Breast epithelium (tissue), 4 donors: ENCODE data around the gene MCOLN1. TPM values are rescaled to one million over a fixed set of nuclear protein-coding genes. Genes with fewer than 3 reads are reported as not detected.

Experiments used
- DNase-seq, 2 donors: peaks; one replicate each; pipeline ENCODE4 v3.0.0-alpha.2; 2019; ENCODE audit warnings: low spot score in 2 of 2
- H3K27ac ChIP-seq, 2 donors: fragments of 200-600 bp; sonication (generic) in 1 of 2; one replicate each; pipeline ENCODE4 v1.5.1; 2016 to 2019; ENCODE audit warnings: mild to moderate bottlenecking in 1 of 2
- H3K27me3 ChIP-seq, 2 donors: fragments of 200-600 bp; sonication (generic) in 1 of 2; one replicate each; pipeline versions ENCODE4 v1.5.1 to v1.6.0; 2017 to 2019; ENCODE audit warnings: control low read depth in 1 of 2, mild to moderate bottlenecking in 1 of 2
- H3K36me3 ChIP-seq: fragments of 200-600 bp; one replicate; pipeline ENCODE4 v1.5.1; 2019
- H3K4me1 ChIP-seq, 2 donors: fragments of 200-600 bp; sonication (generic); one replicate each; pipeline ENCODE4 v1.5.1; 2016 to 2019; ENCODE audit warnings: control low read depth in 1 of 2
- H3K4me3 ChIP-seq, 3 donors: fragments of 200-600 bp; sonication (generic); 1 replicate in 2 of 3; 2 replicates in 1 of 3; pipeline ENCODE4 v1.5.1; 2016 to 2019; ENCODE audit warnings: mild to moderate bottlenecking in 3 of 3, moderate library complexity in 2 of 3
- H3K9me3 ChIP-seq, 2 donors: fragments of 200-600 bp; sonication (generic) in 1 of 2; one replicate each; pipeline ENCODE4 v1.5.1; 2016 to 2019; ENCODE audit warnings: control low read depth in 1 of 2
- CTCF ChIP-seq, 3 donors: fragments of 450-650 bp; IDR thresholded peaks; one replicate each; pipeline ENCODE4 v1.5.1; 2016 to 2017; ENCODE audit warnings: antibody characterized with exemption in 3 of 3, mild to moderate bottlenecking in 3 of 3, moderate library complexity in 3 of 3
- POLR2A ChIP-seq: fragments of 450-650 bp; IDR thresholded peaks from one replicate; pipeline ENCODE4 v1.6.1; 2016; ENCODE audit warnings: antibody characterized with exemption, mild to moderate bottlenecking, moderate library complexity
- POLR2AphosphoS5 ChIP-seq, 3 donors: sonication (generic); formaldehyde crosslinking; IDR thresholded peaks; one replicate each; pipeline ENCODE4 v1.6.1; 2017; ENCODE audit warnings: antibody characterized with exemption in 3 of 3
- intact Hi-C: fragments of 100-400 bp; cut with DNase I; formaldehyde crosslinking; loops from one replicate; pipeline ENCODE4 v1.15.1; 2023; ENCODE audit warnings: low total_unique reads
- total RNA-seq, 3 donors: library from RNA; depleted of rRNA; stranded (reverse); fragments of >200 nt; gene quantifications; one replicate each; pipeline ENCODE4 v1.1.0, GENCODE V29; 2016

The MCOLN1 gene
- total RNA-seq, 3 donors from 2014 or later: 11.5 to 35.2 (median 16.4) TPM

GRCh38 chr19:7526059-7526929 lies 3.9 kb downstream of the MCOLN1 start:
- Histone ChIP-seq H3K36me3 (no peaks in the 10 kb centered on the region), H3K9me3 (no peaks in the 10 kb centered on the region), H3K27me3 (no peaks in the 10 kb centered on the region), H3K4me1 (peaks cover 6 to 7% of the 10 kb centered on the region in 2 donors), H3K4me3 (no peak overlapping the region), H3K27ac (no peak overlapping the region)
- TF ChIP-seq POLR2AphosphoS5 (IDR thresholded peaks at IDR 0.05) (no peak), CTCF (IDR thresholded peaks at IDR 0.05) (no peak), POLR2A (no peak)
- DNase-seq: no peak
- intact Hi-C loops: no loop called here

GRCh38 chr19:7527516-7528191 lies 5.2 kb downstream of the MCOLN1 start:
- Histone ChIP-seq H3K36me3 (no peaks in the 10 kb centered on the region), H3K4me3 (no peak overlapping the region), H3K9me3 (no peaks in the 10 kb centered on the region), H3K27ac (no peak overlapping the region), H3K27me3 (no peaks in the 10 kb centered on the region), H3K4me1 (peaks cover 6 to 7% of the 10 kb centered on the region in 2 donors)
- no peak for DNase-seq
- TF ChIP-seq POLR2A: no peak
- TF ChIP-seq POLR2AphosphoS5 (IDR thresholded peaks at IDR 0.05): no peak
- TF ChIP-seq CTCF (IDR thresholded peaks at IDR 0.05): no peak
- intact Hi-C loops: no loop called here

GRCh38 chr19:7528192-7528519 lies 5.7 kb downstream of the MCOLN1 start:
- no peaks in the 10 kb centered on the region for H3K36me3 ChIP-seq
- H3K4me3 ChIP-seq: no peak overlapping the region
- H3K9me3 ChIP-seq: no peaks in the 10 kb centered on the region
- TF ChIP-seq POLR2AphosphoS5 (IDR thresholded peaks at IDR 0.05) (no peak), POLR2A (no peak), CTCF (IDR thresholded peaks at IDR 0.05) (no peak)
- H3K4me1 ChIP-seq: peaks cover 4 to 5% of the 10 kb centered on the region in 2 donors
- no peak overlapping the region for H3K27ac ChIP-seq
- DNase-seq: no peak
- intact Hi-C loops: no loop called here
- no peaks in the 10 kb centered on the region for H3K27me3 ChIP-seq

GRCh38 chr19:7528522-7529245 lies 6.3 kb downstream of the MCOLN1 start:
- no peaks in the 10 kb centered on the region for H3K4me1 ChIP-seq
- no peaks in the 10 kb centered on the region for H3K36me3 ChIP-seq
- TF ChIP-seq CTCF (IDR thresholded peaks at IDR 0.05) (no peak), POLR2AphosphoS5 (IDR thresholded peaks at IDR 0.05) (no peak), POLR2A (no peak)
- no peaks in the 10 kb centered on the region for H3K9me3 ChIP-seq
- no peak for DNase-seq
- no peaks in the 10 kb centered on the region for H3K27me3 ChIP-seq
- no peak overlapping the region for H3K4me3 ChIP-seq
- intact Hi-C loops: no loop called here
- H3K27ac ChIP-seq: no peak overlapping the region

GRCh38 chr19:7529246-7529600 lies 6.8 kb downstream of the MCOLN1 start:
- H3K4me1 ChIP-seq: no peaks in the 10 kb centered on the region
- no peak overlapping the region for H3K4me3 ChIP-seq
- intact Hi-C loops: no loop called here
- no peaks in the 10 kb centered on the region for H3K9me3 ChIP-seq
- no peak for TF ChIP-seq POLR2A
- TF ChIP-seq CTCF (IDR thresholded peaks at IDR 0.05): no peak
- no peak for TF ChIP-seq POLR2AphosphoS5 (IDR thresholded peaks at IDR 0.05)
- H3K27me3 ChIP-seq: no peaks in the 10 kb centered on the region
- no peak for DNase-seq
- no peak overlapping the region for H3K27ac ChIP-seq
- no peaks in the 10 kb centered on the region for H3K36me3 ChIP-seq
